22Rv1 (cell line): ENCODE measurements around the gene LONRF2.

Experiments used
- CTCF ChIP-seq: fragments of 450-650 bp; IDR thresholded peaks from 2 replicates; pipeline ENCODE4 v1.5.1; 2017; ENCODE audit warnings: mild to moderate bottlenecking
- ZFX ChIP-seq: fragments of 450-650 bp; IDR thresholded peaks from 2 replicates; pipeline ENCODE4 v1.6.1; 2017; ENCODE audit warnings: antibody characterized with exemption, borderline replicate concordance

- TF ChIP-seq CTCF (no peak), ZFX (no peak)
Measured at GRCh38 chr2:100290718-100291151, 31.6 kb downstream of the LONRF2 start.
